GM21447 (cell line): Measurements from ENCODE around the gene COL23A1.
"Not testable (repeated sequence)": the region's sequence is repeated elsewhere in the genome, so short reads cannot be mapped to it uniquely, and the experiment has no call there.

Experiments used
- ATAC-seq: cut with Tn5 transposase; IDR thresholded peaks from one replicate; pipeline ENCODE4 v1.9.1; 2021; ENCODE audit not compliant: unreplicated experiment

Gene COL23A1

GRCh38 chr5:178209334-178210072, 380.7 kb downstream of the COL23A1 start:
- ATAC-seq, result no peak

GRCh38 chr5:178208540-178209227, 381.5 kb downstream of the COL23A1 start:
- ATAC-seq, result no peak

- ATAC-seq, result no peak
Measured at GRCh38 chr5:178207917-178208280, 382.3 kb downstream of the COL23A1 start.

GRCh38 chr5:178207183-178207916, 382.8 kb downstream of the COL23A1 start:
- ATAC-seq, result no peak

GRCh38 chr5:178206166-178207101, 383.8 kb downstream of the COL23A1 start:
- no peak for ATAC-seq

- no peak for ATAC-seq
Measured at GRCh38 chr5:178205749-178206047, 384.5 kb downstream of the COL23A1 start.

- peak; percentile 54 for ATAC-seq
Measured at GRCh38 chr5:178204935-178205748, 385.1 kb downstream of the COL23A1 start.

GRCh38 chr5:178204182-178204934, 385.8 kb downstream of the COL23A1 start, which contains the start of gene HNRNPAB:
Gene HNRNPAB (plus strand): TSS chr5:178204533. CDS start chr5:178204838, 305 bp downstream.
- ATAC-seq, result peak; percentile 85

GRCh38 chr5:178203670-178204181, 386.5 kb downstream of the COL23A1 start:
- no peak for ATAC-seq

- no peak for ATAC-seq
Measured at GRCh38 chr5:178202541-178202940, 387.7 kb downstream of the COL23A1 start.

GRCh38 chr5:178201927-178202235, 388.3 kb downstream of the COL23A1 start:
- no peak for ATAC-seq

- no peak for ATAC-seq
Measured at GRCh38 chr5:178201221-178201926, 388.8 kb downstream of the COL23A1 start.

GRCh38 chr5:178199581-178200434, 390.4 kb downstream of the COL23A1 start:
- ATAC-seq, result no peak

- no peak for ATAC-seq
Measured at GRCh38 chr5:178198706-178199105, 391.5 kb downstream of the COL23A1 start.

GRCh38 chr5:178198151-178198550, 392.0 kb downstream of the COL23A1 start:
- ATAC-seq, result not testable (repeated sequence)

GRCh38 chr5:178196986-178197385, 393.2 kb downstream of the COL23A1 start:
- no peak for ATAC-seq

GRCh38 chr5:178196281-178196812, 393.8 kb downstream of the COL23A1 start:
- no peak for ATAC-seq
